ENCODE results near the gene LRRC37A3.
"Not testable (repeated sequence)": the region's sequence is repeated elsewhere in the genome, so short reads cannot be mapped to it uniquely, and the experiment has no call there.

GRCh38 chr17:64818904-64819303 is 100.4 kb downstream of the LRRC37A3 start:
- not testable (repeated sequence) for TF ChIP-seq CTCF, POLR2A (IDR thresholded peaks at IDR 0.05)
